ENCODE data around the gene PRSS3.
"Not testable (repeated sequence)": the region's sequence is repeated elsewhere in the genome, so short reads cannot be mapped to it uniquely, and the experiment has no call there.

The PRSS3 gene

GRCh38 chr9:33817327-33818166, 22.2 kb downstream of the PRSS3 start:
- peak; percentile 14 to 32 (median 26) for DNase-seq (ENCODE audit: low read depth in 2 of 3, low spot score in 1 of 3)

- peak in 1 of 3 donors; percentile 47 for DNase-seq (ENCODE audit: low read depth in 2 of 3, low spot score in 1 of 3)
Observed at GRCh38 chr9:33818167-33818846, 22.9 kb downstream of the PRSS3 start.

GRCh38 chr9:33818847-33819500, 23.6 kb downstream of the PRSS3 start:
- no peak for DNase-seq (ENCODE audit: low read depth in 2 of 3, low spot score in 1 of 3)

GRCh38 chr9:33820231-33820745, 24.9 kb downstream of the PRSS3 start:
- no peak for DNase-seq (ENCODE audit: low read depth in 2 of 3, low spot score in 1 of 3)

- DNase-seq (ENCODE audit: low read depth in 2 of 3, low spot score in 1 of 3): no peak
Observed at GRCh38 chr9:33823801-33824200, 28.4 kb downstream of the PRSS3 start.

- DNase-seq (ENCODE audit: low read depth in 2 of 3, low spot score in 1 of 3): not testable (repeated sequence)
Observed at GRCh38 chr9:33827285-33827684, 31.9 kb downstream of the PRSS3 start.

- not testable (repeated sequence) for DNase-seq (ENCODE audit: low read depth in 2 of 3, low spot score in 1 of 3)
Observed at GRCh38 chr9:33829641-33830230, 34.4 kb downstream of the PRSS3 start.

- no peak for DNase-seq (ENCODE audit: low read depth in 2 of 3, low spot score in 1 of 3)
Observed at GRCh38 chr9:33835625-33836260, 40.4 kb downstream of the PRSS3 start.

GRCh38 chr9:33836261-33836660, 40.9 kb downstream of the PRSS3 start:
- DNase-seq (ENCODE audit: low read depth in 2 of 3, low spot score in 1 of 3): peak in 2 of 3 donors; percentile 13 to 40

GRCh38 chr9:33837138-33837537, 41.8 kb downstream of the PRSS3 start:
- DNase-seq (ENCODE audit: low read depth in 2 of 3, low spot score in 1 of 3): no peak

- DNase-seq (ENCODE audit: low read depth in 2 of 3, low spot score in 1 of 3): no peak
Observed at GRCh38 chr9:33840381-33840780, 45.0 kb downstream of the PRSS3 start.

- no peak for DNase-seq (ENCODE audit: low read depth in 2 of 3, low spot score in 1 of 3)
Observed at GRCh38 chr9:33843312-33843961, 48.1 kb downstream of the PRSS3 start.

GRCh38 chr9:33846231-33846630, 50.9 kb downstream of the PRSS3 start:
- no peak for DNase-seq (ENCODE audit: low read depth in 2 of 3, low spot score in 1 of 3)

GRCh38 chr9:33847894-33848205, 52.5 kb downstream of the PRSS3 start:
- not testable (repeated sequence) for DNase-seq (ENCODE audit: low read depth in 2 of 3, low spot score in 1 of 3)
